ENCODE data around the gene PRSS2.

PRSS2 gene

DNA sequence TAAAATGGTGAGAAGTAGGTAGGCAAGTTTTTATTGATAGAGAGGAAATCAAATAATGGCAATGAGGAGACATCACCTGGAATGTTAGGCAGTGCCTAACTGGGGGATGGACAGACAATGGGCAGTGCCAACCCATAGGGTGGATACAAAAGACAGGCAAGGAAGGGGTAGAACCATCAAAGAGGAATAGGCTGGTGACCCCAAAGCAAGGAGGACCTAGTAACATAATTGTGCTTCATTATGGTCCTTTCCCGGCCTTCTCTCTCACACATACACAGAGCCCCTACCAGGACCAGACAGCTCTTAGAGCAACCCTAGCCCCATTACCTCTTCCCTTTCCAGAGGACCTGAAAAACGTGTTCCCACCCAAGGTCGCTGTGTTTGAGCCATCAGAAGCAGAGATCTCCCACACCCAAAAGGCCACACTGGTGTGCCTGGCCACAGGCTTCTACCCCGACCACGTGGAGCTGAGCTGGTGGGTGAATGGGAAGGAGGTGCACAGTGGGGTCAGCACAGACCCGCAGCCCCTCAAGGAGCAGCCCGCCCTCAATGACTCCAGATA is 30.0 kb downstream of the PRSS2 start:
- DNase-seq (ENCODE audit: low read depth in 2 of 3, low spot score in 1 of 3) = no peak

DNA sequence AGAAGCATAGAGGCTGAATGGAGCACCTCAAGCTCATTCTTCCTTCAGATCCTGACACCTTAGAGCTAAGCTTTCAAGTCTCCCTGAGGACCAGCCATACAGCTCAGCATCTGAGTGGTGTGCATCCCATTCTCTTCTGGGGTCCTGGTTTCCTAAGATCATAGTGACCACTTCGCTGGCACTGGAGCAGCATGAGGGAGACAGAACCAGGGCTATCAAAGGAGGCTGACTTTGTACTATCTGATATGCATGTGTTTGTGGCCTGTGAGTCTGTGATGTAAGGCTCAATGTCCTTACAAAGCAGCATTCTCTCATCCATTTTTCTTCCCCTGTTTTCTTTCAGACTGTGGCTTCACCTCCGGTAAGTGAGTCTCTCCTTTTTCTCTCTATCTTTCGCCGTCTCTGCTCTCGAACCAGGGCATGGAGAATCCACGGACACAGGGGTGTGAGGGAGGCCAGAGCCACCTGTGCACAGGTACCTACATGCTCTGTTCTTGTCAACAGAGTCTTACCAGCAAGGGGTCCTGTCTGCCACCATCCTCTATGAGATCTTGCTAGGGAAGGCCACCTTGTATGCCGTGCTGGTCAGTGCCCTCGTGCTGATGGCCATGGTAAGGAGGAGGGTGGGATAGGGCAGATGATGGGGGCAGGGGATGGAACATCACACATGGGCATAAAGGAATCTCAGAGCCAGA is 31.0 kb downstream of the PRSS2 start:
- no peak for DNase-seq (ENCODE audit: low read depth in 2 of 3, low spot score in 1 of 3)

DNA sequence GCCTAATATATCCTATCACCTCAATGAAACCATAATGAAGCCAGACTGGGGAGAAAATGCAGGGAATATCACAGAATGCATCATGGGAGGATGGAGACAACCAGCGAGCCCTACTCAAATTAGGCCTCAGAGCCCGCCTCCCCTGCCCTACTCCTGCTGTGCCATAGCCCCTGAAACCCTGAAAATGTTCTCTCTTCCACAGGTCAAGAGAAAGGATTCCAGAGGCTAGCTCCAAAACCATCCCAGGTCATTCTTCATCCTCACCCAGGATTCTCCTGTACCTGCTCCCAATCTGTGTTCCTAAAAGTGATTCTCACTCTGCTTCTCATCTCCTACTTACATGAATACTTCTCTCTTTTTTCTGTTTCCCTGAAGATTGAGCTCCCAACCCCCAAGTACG is 31.5 kb downstream of the PRSS2 start:
- no peak for DNase-seq (ENCODE audit: low read depth in 2 of 3, low spot score in 1 of 3)

DNA sequence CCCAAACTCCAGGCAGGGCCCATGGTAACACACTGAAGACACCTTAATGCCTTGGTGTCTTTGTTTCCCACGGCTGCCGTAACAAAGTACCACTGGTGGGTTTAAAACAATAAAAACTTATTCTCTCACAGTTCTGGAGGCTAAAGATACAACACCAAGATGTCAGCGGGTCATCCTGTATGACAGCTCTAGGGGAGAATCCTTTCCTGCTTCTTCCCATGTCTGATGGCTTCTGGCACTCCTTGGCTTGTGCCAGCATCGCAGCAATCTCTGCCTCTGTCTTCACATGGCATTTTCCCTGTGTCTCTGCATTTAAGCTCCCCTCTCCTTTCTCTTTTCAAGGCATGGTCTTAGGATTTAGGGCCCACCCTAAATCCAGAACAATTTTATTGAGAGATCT is 33.1 kb downstream of the PRSS2 start:
- no peak for DNase-seq (ENCODE audit: low read depth in 2 of 3, low spot score in 1 of 3)

DNA sequence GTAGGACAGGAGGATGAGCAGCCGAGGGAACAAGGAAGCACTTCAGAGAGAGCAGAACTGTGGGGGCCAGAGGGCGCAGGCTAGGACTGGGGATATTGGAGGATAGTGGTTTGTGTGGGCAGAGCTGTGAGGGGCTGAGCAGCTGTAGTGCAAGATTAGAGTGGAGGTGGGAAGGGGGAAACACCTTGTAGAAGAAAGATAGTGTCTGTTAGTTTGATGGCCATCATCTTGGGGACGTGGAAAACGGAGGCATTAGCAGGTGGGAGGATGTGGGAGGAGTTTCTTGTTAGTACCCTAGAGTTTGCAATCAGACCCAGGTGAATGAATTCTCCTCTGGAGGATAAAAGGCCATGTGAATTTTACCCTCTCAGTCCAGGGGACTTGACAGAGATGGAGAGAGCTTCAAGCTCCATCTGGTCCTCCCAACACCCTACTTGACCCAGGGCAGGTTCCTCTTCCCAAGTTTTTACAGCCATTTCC is 34.0 kb downstream of the PRSS2 start:
- no peak for DNase-seq (ENCODE audit: low read depth in 2 of 3, low spot score in 1 of 3)

DNA sequence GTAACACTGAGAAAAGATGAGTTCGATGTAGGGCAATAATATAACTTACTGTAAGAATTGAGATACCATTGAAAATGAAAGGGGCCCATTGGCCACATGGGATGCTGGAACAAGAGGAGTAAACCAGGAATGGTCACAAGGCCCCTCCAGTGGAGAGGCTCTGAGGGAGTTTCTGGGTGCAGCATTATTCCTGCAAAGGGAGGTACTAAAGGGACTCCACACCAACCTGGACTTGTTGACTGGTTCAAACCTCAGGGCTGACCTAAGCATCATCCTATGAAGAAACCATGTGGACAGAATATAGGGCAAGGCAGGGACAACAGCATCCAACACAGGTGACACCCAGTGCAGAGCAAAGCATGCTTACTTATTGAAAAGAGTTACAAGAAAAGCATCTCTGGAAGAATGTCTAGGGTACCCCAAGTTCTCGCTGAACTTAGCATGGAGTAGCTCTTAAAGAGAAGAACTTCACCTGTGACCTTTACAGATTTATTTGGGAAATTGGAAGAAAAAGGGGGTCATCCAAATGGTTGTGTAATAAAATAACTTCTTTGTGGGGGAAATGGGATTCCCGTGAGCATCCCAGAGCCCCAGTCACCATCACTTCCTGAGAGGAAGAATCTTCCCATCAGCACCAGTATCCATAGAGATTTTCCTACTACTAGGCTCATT is 34.7 kb downstream of the PRSS2 start:
- no peak for DNase-seq (ENCODE audit: low read depth in 2 of 3, low spot score in 1 of 3)

DNA sequence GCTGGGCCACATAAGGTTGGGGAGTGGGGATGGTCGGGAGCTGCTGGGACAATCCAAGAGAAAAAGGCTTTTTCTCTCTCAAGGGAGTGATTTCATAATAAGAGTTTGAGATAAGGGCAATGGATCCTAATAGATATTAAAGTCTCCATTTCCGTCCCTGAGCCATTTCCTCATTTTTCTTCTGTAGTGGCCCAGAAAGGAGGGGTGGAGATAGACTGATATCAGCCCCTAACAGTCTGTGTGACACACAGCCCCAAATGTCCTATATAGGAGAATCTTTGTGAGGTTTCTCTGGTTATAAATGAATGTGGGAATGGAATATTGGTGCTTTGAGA is 35.2 kb downstream of the PRSS2 start:
- DNase-seq (ENCODE audit: low read depth in 2 of 3, low spot score in 1 of 3) = no peak

DNA sequence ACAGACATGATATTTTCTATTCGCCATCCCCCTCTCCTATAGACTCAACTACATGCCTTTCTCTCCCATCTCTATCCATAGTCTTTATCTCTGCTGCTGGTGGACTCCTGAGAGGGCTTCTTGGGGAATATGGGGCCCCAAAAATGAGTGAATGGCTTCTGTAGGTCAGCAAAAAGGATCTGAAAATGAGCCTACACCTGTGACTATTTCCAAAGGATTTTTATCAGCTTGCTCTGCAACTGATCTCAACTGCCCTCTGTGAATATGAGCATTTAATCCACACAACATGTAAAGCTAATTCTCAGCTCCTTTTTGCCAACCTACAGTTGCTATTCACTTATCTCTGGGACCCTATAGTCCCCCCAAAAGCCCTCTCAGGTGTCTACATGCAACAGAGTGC is 36.2 kb downstream of the PRSS2 start:
- no peak for DNase-seq (ENCODE audit: low read depth in 2 of 3, low spot score in 1 of 3)

DNA sequence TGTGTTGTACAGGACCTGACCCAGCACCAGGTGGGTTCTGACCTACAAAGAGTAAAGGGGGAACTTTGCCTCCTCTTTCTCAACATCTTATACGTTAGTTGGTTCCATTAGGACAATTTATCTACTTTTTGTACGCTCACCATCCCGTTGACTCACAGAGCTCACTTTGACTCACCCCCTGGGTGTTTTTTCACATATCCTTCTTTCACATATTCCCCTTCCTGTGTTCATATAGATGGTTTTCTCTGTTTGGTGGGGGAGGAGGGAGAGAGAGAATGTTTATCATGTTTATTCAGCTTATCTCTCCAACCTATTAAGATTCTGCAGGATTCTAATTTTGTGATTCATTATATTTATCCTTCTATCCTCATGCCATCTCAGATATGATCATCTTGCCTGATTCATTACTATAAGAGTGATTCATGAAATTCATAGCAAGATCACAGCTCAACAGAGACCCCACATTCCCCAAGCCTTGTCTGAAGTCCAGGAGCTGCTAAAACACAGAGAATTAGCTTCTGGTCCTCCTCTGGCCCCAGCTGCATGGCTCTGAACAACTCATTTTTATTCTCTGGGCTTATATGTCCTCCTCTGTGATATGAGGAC is 37.2 kb downstream of the PRSS2 start:
- DNase-seq (ENCODE audit: low read depth in 2 of 3, low spot score in 1 of 3) = no peak

DNA sequence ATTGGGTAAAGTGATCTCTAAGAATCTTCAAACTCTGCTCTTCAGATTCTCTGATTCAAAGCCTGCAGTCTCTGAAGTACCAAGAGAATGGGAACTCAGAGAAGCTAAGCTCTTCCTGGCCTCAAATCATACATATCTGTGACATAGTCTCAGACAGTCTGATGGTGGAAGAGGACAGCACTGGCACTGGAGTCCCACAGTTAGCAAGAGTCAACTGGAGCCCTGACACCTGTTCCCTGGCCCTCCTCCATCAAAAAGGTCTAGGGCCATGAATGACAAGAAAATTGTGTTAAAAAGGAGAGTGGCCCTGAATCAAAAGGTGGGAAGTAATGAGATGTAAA is 37.7 kb downstream of the PRSS2 start:
- no peak for DNase-seq (ENCODE audit: low read depth in 2 of 3, low spot score in 1 of 3)

DNA sequence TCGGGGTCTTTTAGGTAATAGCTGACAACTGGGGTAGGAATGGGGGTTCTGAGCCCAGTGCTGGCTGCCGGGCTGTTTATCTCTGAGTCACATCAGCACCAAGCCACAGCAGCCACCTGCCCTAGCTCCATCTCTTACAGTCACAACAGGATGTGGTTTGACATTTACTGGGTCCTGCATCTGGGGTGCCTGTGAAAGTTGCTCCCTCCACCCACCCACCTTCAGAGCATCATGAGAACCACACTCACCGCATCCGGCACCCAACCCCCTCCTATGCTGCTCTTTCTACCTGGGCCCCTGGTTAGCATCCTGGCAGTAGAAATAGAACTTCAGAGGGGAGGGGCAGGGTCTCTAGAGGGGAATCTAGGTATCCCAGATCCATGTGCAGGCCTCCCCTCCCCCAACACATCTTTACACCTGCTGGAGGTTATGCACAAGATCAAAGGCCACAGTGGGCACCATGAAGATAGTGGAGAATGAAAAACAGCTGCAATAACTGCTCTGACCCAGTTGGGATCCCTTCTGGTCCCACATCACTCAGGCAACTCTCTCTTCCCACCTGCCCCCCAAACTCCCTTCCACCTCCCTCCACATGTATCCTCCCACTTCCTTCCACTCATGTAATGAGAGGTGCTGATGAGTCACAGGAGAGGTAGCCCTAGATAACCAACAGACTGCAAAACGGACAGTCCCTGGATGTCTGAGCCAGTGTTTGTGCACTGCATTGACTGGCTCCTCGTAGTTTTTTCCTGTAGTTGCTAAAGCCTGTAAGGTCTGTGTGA is 38.2 kb downstream of the PRSS2 start:
- peak; percentile 88 to 93 (median 93) for DNase-seq (ENCODE audit: low read depth in 2 of 3, low spot score in 1 of 3)

DNA sequence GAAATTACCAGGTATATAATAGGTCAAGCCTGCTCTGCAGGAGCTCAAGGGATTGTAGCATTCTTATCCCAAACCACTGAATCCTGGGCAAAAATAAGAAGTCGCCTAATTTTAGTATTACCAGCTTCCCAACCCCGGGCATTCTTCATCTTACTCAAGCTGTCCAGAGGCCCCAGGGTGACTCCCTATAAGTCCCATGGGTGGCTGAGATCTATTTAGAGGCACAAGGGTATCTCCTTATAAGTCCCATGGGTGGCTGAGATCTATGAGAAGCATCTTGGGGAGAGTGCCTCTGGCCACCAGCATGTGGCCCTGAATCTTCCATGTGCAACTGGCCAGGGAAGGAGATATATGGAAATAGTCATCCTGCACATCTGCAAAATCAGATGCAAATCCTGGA is 38.9 kb downstream of the PRSS2 start:
- no peak for DNase-seq (ENCODE audit: low read depth in 2 of 3, low spot score in 1 of 3)

DNA sequence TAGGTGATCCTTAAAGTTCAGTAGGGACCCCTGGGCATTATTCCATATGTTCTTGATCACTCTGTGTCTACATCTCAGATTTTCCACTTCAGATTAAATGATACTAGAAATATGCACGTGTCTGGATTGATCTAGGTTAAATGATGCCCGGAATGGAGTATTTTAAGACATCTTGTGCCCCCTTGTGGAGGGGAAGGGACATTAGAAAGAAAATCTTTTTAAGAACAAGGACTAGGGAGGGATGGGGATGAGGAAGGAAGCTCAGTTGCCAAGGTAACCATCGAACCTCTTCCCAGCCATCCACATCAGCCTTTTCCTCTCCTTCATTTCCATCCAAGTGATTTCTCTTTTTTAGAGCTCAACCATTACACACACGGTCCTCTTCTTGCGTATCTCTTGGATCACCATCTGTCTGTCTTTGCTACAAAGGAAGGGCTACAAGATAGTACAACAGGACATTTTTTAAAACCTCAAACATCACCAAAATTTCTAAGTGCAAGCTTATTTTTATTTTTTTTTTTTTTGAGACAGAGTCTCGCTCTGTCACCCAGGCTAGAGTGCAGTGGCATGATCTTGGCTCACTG is 40.5 kb downstream of the PRSS2 start:
- DNase-seq (ENCODE audit: low read depth in 2 of 3, low spot score in 1 of 3) = peak in 1 of 3 donors; percentile 63

DNA sequence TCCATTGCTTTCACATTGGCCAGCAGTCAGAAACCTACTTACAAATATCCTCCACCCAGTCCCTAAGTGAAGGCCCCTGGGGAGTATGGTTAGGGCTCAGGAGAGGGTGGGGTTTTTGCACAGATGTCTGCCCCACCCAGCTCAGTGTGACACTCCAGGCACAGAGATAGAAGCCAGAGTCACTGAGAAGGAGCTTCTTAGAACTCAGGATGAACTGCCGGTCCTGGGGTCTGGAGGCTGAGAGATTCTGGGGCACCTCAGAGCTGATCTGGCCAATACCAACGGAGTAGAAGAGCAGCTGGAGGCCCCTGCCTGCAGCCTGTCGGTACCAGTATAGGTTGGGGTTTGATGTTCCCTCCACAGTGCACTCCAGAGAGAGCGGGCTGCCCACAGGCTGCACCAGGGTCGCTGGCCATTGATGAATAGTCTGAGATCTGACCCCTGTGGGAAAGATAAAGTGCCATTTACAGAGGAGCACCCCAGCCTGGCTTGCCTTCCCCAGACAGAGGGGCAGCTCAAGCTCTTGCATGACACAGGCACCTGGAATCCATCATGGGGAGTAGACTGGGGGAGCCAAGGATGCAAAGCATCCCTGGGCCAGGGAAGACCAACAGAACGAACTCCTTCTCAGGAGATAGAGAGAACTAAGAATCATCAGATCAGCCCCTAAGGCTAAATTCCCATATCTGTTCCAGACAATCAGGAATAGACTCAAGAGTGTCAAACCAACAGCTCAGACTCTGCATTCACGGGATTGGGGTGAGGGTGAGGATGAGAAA is 41.9 kb downstream of the PRSS2 start:
- no peak for DNase-seq (ENCODE audit: low read depth in 2 of 3, low spot score in 1 of 3)

DNA sequence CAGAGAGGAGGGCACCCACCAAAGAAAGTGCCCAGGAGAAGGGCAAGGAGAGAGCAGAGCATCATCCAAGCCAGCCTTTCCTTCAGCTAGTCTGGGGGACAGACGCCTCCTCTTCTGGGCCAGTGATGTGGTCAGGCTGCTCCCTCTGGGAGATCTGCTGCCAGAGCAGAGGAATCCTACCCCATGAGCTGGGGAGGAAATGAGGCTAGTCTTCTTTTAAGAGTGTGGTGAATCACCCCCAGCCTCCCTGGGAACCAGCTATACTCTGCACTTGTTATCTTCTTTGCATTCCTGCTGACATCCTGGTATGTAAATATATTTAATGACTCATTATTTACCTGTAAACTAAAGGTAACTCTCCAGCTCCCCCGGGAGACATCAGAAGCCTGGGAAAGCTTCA is 42.5 kb downstream of the PRSS2 start:
- DNase-seq (ENCODE audit: low read depth in 2 of 3, low spot score in 1 of 3) = no peak

DNA sequence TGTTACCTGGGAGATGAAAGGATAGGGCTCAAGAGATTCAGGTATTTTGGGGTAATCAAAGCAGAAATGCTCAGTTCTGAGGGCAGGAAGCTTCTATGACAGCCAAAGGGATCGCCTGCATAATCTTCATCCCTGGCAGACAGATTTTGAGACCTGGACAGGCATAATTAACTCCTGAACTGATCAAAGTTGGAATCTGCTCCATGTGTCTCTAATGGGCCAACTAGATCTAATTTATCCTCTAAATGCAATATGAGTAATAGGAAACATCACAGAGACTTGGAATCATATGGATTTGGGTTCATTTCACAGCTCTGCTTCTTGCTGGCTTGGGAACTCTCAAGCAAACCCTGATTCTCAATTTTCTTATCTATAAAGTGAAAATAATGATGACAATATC is 42.9 kb downstream of the PRSS2 start:
- DNase-seq (ENCODE audit: low read depth in 2 of 3, low spot score in 1 of 3) = no peak

DNA sequence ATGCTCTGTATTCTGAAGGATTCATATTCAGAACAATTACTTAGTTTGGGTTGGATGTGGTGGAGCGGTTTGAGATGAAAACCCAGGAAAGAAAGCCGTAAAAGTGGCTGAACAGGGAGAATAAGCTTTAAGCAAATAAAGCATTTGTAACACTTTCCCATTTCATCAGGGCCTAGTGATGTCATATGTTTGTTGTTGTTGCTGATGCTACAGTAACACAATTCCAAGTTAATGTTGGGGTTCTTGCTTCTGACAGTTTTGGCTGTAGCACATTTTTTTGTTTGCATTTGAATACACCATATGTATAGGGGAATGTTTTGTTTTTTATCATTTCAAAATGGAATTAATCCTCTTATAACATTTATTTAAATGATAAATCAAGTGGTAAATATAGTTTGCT is 43.7 kb downstream of the PRSS2 start:
- no peak for DNase-seq (ENCODE audit: low read depth in 2 of 3, low spot score in 1 of 3)

DNA sequence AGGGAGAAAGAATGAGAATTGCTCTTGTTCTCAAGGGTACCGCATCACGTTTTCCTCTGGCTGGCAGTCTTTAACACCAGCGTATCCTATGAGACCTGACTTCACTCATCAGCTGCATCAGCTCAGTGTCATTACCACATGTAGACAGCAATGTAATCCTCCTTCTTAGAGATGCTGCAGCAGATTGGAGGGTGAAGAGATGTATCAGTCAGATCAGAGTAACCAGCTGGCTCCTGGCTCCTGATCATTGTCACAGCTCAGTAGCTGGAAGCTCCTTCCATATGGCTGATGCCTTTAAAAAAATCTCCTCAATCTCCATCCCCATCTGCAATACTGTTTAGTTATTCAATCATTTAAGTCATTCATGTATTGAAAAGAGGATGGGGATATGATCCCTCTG is 44.4 kb downstream of the PRSS2 start:
- no peak for DNase-seq (ENCODE audit: low read depth in 2 of 3, low spot score in 1 of 3)

DNA sequence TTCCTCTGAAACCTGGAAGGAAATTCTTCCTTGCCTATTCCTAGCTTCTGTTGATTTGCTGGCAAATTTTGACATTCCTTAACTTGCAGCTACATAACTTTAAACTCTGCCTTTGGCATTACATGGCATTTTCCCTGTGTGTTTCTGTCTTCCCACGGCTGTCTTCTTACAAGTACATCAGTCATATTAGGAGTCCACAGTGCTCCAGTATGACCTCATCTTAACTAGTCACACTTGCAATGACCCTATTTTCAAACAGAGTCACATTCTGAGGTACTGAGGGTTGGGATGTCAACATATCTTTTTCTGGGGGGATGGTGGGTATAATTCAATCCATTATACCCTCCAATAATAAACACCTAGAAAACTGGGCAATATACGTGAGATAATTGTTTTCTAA is 46.7 kb downstream of the PRSS2 start:
- no peak for DNase-seq (ENCODE audit: low read depth in 2 of 3, low spot score in 1 of 3)

DNA sequence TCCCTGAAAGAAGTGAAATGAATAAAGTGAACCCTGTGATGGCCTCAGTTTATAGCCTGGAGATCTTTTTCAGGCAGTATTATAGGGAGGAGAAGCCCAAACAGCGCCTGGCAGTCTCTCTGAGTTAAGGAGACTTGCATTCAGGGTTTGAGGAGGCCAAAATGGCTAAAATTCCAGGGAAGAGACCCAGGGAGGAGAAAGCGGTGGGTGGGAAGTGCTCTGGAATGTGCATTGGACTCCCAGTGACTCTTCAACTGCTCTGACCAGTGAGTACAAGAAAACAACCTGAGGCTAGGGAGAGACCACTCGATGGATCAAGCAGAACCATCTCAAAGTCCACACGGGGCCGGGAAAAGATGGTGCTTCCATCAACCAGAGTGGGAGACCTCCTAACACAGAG is 48.8 kb downstream of the PRSS2 start:
- no peak for DNase-seq (ENCODE audit: low read depth in 2 of 3, low spot score in 1 of 3)

DNA sequence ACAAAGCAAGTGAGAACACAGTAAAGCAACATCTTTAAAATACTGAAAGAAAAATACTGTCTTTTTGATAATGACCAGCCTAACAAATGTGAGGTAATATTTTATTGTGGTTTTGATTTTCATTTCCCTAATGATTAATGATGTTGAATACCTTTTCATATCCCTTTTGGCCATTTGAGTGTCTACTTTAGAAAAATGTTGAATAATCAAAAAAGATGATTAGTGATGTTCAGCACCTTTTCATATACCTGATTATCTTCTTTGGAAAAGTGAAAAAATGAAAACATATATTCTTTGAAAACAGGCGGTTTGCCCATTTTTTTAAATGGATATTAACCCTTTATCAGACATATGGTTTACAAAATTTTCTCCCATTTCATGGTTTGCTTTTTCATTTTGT is 51.9 kb downstream of the PRSS2 start:
- DNase-seq (ENCODE audit: low read depth in 2 of 3, low spot score in 1 of 3) = no peak

Measured in stimulated activated CD4-positive, alpha-beta T cell treated with anti-CD3 and anti-CD28 coated beads, Interleukin-12 subunit alpha, Interleukin-12 subunit beta, amount 100 ng/mL, for 48 hours (primary cell).